ENCODE measurements around the gene APOBEC3F.
"Not testable (repeated sequence)": the region's sequence is repeated elsewhere in the genome, so short reads cannot be mapped to it uniquely, and the experiment has no call there.

Gene APOBEC3F

DNA sequence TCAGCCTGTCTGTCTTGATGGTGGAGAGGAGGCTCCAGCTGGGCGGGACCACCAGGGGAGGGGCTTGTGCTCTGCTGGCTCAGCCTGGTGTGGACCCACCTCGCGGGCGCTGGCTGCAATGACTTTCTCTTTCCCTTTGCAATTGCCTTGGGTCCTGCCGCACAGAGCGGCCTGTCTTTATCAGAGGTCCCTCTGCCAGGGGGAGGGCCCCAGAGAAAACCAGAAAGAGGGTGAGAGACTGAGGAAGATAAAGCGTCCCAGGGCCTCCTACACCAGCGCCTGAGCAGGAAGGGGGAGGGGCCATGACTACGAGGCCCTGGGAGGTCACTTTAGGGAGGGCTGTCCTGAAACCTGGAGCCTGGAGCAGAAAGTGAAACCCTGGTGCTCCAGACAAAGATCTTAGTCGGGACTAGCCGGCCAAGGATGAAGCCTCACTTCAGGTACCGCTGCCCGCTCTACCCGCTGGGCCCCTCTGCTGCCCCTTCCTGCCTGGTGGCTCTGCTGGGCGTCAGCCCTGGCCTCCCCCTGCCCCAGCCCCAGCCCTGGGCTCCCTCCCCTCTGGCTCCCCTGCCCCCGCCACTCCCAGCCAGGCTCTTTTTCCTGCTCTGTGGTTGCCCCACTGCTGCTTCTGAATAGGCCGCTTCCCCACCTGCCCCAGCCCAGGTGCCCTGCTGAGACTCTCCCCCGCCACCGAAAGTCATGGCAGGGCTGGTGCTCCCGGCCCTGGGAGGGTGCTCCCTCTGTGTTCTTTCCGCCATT lies at the start of gene APOBEC3F:
Gene APOBEC3F (plus strand): TSS at position 327 of the 759 bp plus-strand sequence. CDS start 97 bp downstream, at position 424.
- DNase-seq (ENCODE audit: extremely low spot score); POLR2A ChIA-PET: not testable (repeated sequence)
- CTCF ChIA-PET = interaction anchor here (0.6 to 1.5 kb wide), 3 partner anchors 12 to 171 kb away, joined by 3 to 4 read pairs (median 3); no protein-coding TSS in a partner anchor

DNA sequence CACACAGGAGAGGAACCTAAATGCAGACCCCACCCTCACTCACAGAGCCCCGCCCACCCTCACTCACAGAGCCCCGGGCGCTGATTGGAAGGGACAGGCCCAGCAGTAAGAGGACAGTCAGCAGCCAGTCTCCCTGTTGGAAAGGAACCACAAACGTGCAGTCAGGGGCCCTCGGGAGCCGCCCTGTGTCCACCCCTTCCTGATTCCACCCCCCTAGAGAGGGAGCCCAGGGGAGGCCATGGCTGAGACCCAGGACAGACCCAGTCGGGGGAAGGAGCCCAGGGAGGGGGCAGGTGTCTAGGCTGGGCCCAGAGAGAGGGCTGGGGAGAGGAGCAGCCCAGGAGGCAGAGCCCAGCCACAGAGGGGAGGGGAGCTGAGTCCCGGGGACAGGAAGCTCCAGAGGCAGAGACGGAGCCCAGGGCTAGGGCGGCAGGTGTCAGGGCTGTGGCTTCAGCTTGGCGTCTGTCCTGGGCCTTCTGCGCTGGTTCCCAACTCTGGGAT lies 47.7 kb upstream of the APOBEC3F start:
- DNase-seq (ENCODE audit: extremely low spot score); POLR2A ChIA-PET: not testable (repeated sequence)
- CTCF ChIA-PET = interaction anchor here (0.8 to 1.6 kb wide), 4 partner anchors 10 to 121 kb away, joined by 3 to 5 read pairs (median 3); no protein-coding TSS in a partner anchor

DNA sequence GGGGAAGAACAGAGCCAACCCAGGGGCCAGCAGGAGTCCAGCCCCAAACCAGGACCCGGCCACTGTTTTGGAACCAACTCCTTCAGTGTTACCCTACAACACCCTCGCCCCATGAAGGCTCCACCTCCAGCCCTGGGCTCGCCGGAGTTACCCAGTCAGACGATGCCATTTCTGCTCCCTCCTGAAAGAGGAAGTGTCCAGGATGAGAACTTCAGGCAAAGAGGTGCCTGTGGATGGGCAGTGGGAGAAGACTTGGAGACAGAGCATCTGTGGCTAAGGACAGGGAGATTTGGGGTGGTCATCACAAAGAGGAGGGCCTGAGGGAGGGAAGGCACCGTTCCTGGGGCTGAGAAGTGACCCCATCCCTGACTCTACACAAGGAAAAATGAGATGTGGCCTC lies 44.6 kb upstream of the APOBEC3F start:
- ChIA-PET CTCF (interaction anchor here (1.3 to 1.5 kb wide), 4 partner anchors 11 to 227 kb away, joined by 3 to 5 read pairs (median 4); partner anchors contain the start of gene APOBEC3B), POLR2A (no interaction called here)
- no peak for DNase-seq (ENCODE audit: extremely low spot score)
- TF ChIP-seq, protein P1, sequence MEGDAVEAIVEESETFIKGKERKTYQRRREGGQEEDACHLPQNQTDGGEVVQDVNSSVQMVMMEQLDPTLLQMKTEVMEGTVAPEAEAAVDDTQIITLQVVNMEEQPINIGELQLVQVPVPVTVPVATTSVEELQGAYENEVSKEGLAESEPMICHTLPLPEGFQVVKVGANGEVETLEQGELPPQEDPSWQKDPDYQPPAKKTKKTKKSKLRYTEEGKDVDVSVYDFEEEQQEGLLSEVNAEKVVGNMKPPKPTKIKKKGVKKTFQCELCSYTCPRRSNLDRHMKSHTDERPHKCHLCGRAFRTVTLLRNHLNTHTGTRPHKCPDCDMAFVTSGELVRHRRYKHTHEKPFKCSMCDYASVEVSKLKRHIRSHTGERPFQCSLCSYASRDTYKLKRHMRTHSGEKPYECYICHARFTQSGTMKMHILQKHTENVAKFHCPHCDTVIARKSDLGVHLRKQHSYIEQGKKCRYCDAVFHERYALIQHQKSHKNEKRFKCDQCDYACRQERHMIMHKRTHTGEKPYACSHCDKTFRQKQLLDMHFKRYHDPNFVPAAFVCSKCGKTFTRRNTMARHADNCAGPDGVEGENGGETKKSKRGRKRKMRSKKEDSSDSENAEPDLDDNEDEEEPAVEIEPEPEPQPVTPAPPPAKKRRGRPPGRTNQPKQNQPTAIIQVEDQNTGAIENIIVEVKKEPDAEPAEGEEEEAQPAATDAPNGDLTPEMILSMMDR (IDR thresholded peaks at IDR 0.05; ENCODE audit: control extremely low read depth, extremely low read depth, low read depth, missing control alignments) = no peak

DNA sequence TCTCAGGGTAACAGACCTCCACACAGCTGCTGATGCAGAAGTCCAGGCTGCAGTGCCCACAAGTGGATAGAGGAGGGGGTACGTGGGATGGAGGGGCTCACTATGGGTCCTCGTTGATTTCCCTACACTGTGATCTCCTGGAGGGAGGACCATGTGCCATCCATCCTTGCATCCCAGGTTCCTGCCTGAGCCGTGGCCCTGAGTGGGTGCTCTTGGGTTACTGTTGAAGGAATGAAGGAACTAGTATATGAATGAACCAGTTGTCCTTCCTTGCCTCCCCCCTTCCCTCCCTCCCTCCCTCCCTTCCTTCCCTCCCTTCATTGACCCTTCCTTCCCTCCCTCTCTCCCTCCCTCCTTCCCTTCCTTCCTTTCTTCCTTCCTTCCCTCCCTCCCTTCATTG lies 43.1 kb upstream of the APOBEC3F start:
- DNase-seq (ENCODE audit: extremely low spot score) = no peak
- POLR2A ChIA-PET = no interaction called here
- TF ChIP-seq, protein P1 (IDR thresholded peaks at IDR 0.05; ENCODE audit: control extremely low read depth, extremely low read depth, low read depth, missing control alignments) = no peak
- CTCF ChIA-PET = interaction anchor here (1.4 kb wide), 1 partner anchor 128 kb away, joined by 5 read pairs; no protein-coding TSS in a partner anchor

DNA sequence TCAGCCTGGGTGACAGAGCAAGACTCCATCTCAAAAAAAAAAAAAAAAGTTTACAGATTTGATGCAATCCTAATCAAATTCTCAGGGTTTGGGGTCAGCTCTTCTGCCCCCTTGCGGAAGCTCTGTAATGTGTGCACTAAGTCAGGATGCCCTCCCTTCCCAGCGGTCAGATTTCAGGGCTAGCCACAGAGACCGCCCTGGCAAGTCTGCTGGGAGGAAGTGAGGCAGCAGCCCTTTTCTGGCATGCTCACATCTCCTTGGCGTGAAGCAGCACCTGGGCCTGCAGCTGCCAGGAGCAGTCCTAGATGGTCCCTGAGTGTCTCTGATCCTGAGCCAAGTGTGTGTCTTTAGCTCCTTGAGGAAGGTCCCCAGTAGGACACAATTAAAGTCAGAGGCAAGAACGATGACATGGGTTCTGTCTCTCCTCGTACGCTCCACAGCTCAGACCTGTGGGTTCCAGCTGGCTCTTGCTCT lies 37.5 kb upstream of the APOBEC3F start:
- ChIA-PET CTCF (interaction anchor here (0.7 to 9.2 kb wide), 40 partner anchors 9 to 951 kb away, joined by 3 to 90 read pairs (median 4); partner anchors contain the start of genes APOBEC3B, APOBEC3C, APOBEC3D and APOBEC3G), POLR2A (interaction anchor here (0.6 to 0.7 kb wide), 3 partner anchors 266 to 520 kb away, joined by 3 to 4 read pairs (median 3); no protein-coding TSS in a partner anchor)
- DNase-seq (ENCODE audit: extremely low spot score) = peak; percentile 85
- TF ChIP-seq, protein P1 (IDR thresholded peaks at IDR 0.05; ENCODE audit: control extremely low read depth, extremely low read depth, low read depth, missing control alignments) = peak; percentile 70

DNA sequence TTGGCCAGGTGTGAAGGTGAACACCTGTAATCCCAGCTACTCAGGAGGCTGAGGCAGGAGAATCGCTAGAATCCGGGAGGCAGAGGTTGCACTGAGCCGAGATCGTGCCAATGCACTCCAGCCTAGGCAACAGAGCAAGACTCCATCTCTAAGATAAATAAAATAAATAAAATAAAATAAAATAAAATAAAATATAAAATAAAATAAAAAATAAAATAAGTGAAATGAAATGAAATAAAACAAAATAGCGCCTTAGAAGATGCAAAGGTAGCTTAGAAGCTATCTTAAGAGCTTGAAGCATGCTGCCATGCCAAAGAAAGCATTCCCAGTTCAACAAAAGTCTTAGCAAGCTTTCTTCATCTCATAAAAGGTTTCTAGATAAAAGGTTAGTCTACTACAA lies 33.5 kb upstream of the APOBEC3F start:
- no peak for DNase-seq (ENCODE audit: extremely low spot score)
- ChIA-PET CTCF (interaction anchor here (0.8 to 9.2 kb wide), 9 partner anchors 12 to 238 kb away, joined by 3 to 90 read pairs (median 3); no protein-coding TSS in a partner anchor), POLR2A (no interaction called here)
- TF ChIP-seq, protein P1 (IDR thresholded peaks at IDR 0.05; ENCODE audit: control extremely low read depth, extremely low read depth, low read depth, missing control alignments) = no peak

DNA sequence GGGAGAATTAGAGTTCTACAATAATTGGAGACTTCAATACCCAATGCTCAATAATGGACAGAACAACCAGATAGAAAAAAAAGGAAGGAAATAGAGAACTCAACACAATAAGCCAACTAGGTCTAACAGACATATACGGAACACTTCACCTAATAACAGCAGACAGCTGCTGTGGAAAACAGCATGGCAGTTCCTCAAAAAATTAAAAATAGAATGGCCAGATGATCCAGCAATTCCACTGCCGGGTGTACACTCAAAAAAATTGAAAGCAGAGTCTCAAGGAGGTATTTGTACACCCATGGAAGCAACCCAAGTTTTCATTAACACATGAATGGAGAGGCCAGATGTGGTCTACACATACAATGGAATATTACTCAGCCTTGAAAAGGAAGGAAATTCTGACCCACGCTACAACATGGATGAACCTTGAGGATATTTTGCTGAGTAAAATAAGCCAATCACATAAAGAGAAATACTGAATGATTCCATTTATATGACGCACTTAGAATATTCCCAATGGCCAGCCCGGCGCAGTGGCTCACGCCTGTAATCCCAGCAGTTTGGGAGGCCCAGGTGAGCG lies 32.3 kb upstream of the APOBEC3F start:
- ChIA-PET POLR2A (interaction anchor here (0.7 kb wide), 1 partner anchor 25 kb away, joined by 3 read pairs; no protein-coding TSS in a partner anchor), CTCF (interaction anchor here (1.4 to 9.2 kb wide), 2 partner anchors 139 to 175 kb away, joined by 3 to 90 read pairs; no protein-coding TSS in a partner anchor)
- DNase-seq (ENCODE audit: extremely low spot score) = not testable (repeated sequence)
